GM19193 (cell line): Measurements from ENCODE around the gene SLC16A12.

Experiments
- POLR2A ChIP-seq: IDR thresholded peaks from 4 replicates; pipeline ENCODE4 v1.6.1; 2011; ENCODE audit not compliant: insufficient read depth, insufficient read length; ENCODE audit errors: extremely low read depth

The SLC16A12 gene

DNA sequence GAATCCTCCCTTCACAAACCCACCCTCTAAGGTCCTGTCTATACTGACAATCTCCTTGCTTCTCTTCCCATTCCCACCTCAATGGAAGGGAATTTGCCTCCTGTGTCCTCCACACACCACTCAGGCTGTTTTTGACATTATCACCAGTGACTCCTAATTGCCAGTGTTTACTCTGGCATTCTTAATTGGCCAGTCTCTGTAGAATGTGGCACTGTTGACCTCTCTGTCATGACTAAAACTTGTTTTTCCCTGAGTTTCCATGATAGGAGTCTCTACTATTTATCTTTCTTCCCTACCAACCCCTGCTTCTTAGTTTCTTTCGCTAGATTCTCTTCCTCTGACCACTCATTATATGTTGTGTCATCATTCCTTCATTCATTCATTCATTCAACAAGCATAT is 12.1 kb downstream of the SLC16A12 start:
- no peak for TF ChIP-seq POLR2A

DNA sequence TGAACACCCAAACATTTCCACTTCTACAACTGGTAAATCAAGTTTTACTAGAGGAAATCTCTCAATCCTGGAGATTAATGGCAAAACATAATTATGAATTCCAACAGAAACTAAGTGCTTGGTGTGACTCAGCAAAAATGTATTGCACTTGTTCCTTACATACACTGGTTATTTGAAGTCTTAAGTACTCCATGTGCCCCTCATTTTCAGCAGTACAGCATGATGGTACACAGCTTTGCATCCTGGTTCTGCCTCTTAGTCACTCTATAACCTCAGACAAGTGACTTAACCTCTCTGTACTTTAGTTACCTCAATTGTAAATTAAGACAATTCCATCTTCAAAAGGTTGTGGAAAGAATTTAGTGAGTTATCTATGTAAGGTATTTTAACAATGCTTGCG is 12.9 kb downstream of the SLC16A12 start:
- no peak for TF ChIP-seq POLR2A

DNA sequence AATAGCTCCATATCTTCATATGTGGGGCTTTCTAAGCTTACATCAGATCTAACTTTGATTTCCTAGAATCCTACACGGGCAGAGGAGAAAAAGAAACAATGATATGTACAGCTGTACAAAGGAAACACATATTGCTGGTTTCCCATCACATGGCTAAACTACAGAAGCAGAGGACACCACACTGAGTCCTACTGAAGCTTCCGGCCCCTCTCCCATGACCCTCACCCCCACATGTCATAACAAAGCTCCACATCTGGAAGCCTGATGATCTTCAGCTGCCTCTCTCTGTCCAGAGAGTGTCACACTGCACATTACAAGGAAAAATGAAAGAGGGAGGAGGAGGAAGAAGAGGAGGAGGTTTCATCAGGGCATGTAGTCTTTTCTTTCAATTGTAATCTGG is 14.0 kb downstream of the SLC16A12 start:
- no peak for TF ChIP-seq POLR2A

DNA sequence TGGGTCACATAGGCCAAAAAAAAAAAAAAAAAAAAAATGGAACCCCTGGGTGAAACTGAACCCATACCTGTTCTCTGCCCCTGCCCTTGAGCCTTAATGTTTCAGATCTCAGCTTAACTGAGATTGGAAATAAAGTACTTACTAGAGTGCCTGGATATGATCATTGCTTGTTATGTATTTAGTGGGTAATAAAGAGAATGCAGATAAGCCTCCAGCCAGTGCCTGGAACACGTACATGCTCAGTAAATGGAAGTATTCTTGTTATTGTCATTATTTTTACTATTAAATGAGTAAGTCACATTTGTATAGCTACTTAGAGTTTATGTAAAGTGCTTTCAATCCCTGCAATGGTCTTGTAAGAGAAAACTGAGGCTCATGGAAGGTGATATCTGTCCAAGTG is 14.7 kb downstream of the SLC16A12 start:
- no peak for TF ChIP-seq POLR2A

DNA sequence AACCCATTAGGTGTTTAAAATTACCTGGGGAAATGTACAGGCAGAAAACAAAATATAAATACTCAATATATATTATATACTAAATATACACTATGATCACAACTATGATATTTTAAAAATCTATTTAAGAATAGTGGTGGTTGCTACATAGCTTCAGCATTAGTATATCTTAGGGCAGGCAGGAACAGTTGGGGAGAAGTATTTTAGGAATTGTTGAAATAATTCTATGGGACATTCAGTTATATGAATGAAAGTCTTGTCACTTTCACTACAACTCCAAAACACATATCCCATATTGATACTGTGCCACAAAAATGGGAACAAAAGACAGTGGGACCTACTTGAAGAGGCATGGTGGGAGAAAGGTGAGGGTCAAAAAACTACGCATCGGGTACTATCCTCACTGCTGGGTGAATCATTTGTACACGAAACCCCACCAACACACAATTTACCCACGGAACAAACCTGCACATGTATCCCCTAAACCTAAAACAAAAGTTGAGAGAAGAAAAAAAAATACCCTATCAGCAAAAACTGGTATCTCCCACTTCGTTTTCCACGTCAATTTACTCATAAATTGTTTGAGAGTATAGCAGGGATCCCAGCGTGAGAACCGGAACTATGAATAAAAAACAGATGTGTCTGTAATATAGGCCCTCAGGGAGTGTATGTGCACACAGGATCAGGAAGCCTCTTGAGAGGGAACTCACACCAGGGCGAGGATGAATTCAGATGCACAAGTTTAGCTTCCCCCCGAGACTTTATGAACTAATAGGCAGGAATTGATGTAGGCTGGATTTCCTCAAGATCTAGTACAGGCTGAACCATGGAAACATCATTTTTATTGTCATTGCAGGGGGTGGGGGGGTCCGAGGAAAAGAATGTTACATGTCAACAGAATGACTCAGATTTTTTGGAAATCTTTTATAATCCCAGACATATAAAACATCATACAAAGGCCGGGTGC is 16.2 kb downstream of the SLC16A12 start:
- no peak for TF ChIP-seq POLR2A

DNA sequence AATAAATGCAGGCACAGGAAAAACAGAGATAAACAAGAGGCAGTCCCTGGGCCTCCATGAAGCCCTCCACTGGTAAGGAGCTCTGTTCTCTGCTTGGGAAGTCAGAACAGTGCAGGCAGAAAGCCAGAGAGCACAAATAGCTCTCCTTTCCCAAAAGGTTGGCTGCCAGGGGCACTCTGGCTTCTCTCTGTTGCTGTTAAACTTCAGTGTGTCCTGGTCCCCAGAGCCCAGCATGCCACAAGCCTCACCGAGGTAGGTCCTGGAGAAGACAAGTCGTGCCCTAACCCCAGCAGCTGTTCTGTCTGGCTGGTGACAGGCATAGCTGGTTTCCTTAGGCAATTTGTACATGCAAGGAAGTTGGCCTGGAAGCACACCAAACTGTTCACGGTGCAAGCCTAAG is 17.3 kb downstream of the SLC16A12 start:
- no peak for TF ChIP-seq POLR2A

DNA sequence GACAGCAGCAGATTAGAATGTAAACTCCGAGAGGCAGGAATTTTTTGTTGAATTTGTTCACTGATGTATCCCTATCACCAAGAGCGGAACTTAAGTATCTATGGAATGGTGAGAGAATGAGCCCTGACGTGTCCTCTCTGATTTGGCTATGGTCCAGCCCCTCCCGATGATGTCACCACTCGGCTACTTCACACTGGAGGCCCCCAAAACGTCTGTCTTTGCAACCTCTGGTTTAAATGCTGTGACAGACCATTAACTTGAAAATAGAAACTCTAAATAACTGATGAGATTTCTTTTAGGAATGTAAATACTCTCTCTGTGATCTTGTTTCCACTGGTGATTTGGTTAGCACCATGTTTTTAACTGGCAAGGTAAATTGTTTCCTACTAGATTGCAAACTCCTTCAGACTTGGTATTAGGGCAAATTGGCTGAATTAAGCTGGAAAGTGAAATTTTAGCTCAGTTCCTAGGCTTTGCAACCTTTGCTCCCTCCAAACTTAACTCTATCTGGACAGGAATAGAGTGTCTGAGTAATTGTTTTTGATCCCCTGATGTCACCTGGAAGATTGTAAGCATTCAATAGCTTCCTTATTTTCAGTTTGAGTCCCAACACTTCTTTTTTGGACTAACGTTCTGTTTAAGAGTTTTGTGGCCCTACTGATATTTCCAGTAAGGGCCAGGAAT is 19.1 kb downstream of the SLC16A12 start:
- TF ChIP-seq POLR2A = no peak

DNA sequence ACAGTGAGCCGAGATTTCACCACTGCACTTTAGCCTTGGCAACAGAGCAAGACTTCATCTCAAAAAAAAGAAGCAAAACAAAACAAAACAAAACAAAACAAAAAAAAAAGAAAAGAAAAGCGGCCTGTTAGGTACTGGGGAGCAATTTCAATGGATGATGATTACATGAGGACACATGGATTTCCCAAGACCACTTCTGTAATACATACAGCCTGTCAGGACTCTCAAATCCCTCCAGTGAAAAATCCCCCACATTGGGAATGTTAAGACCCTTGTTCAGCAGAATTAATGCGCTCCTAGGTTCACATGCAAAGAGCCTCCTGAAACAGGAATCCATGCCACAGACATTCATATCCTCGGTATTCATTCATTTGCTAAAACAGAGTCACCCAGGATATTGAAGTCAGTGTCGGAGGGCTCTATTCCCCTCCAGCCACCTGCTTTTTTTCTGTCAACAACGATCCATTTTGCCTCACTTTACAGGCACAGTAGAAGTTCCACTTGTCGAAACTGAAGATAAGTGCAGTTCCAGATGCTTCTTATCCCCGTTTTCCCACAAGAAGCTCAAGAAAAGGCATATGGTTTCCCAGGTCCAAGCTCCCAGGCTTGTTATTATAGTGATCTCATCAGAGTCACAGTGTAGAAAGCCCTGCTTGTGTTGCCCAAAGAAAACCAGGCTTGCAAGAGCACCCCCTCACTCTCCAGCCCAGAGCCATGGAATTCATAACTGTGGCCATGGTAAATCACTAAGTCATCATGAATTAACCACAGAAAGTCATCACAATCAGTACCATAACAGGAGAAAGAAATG is 20.2 kb downstream of the SLC16A12 start:
- no peak for TF ChIP-seq POLR2A

DNA sequence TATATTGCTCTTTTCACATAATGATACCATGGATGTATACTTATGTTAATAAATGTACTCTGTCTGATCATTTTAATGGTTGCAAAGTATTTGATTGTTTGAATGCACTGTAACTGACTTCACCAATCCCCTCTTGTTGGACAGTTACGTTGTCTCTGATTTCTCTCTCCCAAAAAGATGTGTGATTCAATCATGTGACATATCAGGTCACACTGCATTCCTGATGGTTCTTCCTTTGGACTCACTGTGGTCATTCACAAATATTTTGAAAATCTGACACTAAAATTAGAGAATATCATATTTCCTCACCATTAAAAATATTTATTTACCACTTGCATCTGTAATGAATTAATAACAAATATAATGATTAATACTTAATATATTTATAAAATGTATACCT is 22.2 kb downstream of the SLC16A12 start:
- no peak for TF ChIP-seq POLR2A

DNA sequence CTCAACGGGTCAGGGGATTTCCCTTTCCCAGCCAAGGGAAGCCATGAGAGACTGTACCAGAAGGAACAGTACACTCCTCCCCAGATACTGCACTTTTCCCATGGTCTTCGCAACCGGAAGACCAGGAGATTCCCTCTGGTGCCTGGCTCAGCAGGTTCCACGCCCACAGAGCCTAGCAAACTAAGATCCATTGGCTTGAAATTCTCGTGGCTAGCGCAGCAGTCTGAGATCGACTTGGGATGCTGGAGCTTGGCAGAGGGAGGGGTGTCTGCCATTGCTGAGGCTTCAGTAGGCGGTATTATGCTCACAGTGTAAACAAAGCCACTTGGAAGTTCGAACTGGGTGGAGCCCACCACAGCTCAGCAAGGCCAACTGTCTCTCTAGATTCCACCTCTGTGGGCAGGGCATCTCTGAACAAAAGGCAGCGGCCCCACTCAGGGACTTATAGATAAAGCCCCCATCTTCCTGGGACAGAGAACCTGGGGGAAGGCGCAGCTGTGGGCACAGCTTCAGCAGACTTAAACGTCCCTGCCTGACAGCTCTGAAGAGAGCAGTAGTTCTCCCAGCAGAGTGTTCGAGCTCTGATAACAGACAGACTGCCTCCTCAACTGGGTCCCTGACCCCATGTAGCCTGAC is 29.6 kb downstream of the SLC16A12 start:
- TF ChIP-seq POLR2A = no peak

DNA sequence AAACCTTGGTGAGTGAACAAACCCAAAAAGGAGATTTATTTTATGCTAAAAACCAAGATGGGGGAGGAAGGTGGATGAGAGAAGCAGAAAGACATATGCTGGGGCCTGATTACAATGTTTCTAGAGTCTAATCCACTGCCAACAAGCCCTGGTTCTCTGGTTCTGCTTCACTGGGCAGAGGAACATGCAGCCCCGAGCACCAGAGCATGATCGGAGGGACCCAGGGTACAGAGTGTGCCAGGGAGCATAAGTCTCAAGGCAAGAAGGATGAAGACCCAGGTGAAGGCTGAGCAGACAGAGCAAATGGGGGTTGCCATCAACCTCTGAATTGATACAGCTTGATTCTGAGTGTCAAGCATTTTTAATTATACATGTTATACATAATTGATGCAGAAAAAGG is 30.7 kb downstream of the SLC16A12 start:
- no peak for TF ChIP-seq POLR2A

DNA sequence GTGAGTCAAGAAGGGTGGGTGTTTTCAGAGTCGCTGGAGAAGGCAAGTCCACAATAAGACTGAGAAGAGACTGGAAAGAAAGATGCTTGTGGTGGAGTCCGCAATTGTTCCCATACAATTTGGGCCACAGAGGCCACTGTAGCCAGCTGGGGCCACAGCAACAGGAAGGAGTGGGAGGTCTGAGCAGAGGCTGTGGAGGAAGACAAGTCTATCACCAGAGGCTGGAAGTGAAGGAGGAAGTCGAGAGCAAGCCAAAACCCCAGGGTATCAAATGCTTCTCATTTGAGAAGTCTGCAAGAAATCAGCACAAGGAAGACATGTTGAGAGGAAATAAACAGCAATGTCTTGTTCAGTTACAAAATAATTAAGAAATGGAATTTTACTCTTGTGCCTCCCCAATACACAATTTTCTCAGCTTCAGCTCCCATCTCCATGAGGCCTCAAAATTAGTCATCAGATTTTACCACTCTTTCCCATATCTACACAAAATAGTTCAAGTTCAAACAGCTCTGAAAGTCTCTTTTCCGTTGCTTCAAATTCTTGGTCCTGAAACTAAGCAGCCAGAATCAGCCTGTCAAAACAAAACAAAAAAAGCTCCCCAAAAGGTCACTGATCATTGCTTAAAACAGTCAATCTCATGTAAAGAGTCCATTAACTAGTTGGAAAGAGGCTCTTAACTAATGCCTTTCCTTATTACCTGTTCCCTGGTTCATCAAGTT is 31.6 kb downstream of the SLC16A12 start:
- TF ChIP-seq POLR2A = no peak

DNA sequence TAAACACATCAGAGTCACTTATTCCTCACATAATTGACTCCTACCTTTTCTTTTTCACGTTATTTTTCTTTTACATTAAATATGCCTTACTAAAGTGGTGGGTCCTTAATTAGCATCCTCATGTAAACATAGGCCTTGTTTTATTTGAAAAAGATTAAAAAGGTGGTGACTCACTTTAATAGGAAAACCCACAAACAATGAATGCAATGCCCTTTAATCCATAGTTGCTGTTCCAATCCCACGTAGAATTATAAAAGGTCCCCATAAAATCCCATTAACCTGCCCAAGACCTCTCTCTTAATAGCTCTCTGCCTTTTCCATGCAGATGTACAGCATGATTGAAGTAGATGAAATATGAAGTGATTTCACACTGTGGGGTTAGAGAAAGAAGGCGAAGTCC is 32.2 kb downstream of the SLC16A12 start:
- no peak for TF ChIP-seq POLR2A

DNA sequence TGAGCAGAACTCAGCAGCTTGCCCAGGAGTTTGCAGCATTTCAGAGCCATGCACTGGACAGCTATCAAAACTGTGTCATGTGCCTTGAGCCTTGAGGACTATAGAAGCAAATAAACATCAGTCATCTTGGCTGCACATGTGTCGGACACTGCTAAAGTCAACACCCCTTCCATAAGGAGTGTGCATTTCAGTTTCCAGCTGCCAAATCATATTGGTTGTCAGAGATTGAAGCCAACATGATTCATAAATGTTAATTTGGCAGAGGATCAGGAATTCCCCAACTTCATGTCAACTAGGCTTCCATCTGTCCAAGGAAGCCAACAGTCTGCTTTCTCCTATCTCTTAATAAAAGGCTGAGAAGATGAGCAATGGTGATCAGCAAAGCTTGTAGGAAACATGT is 32.8 kb downstream of the SLC16A12 start:
- no peak for TF ChIP-seq POLR2A

DNA sequence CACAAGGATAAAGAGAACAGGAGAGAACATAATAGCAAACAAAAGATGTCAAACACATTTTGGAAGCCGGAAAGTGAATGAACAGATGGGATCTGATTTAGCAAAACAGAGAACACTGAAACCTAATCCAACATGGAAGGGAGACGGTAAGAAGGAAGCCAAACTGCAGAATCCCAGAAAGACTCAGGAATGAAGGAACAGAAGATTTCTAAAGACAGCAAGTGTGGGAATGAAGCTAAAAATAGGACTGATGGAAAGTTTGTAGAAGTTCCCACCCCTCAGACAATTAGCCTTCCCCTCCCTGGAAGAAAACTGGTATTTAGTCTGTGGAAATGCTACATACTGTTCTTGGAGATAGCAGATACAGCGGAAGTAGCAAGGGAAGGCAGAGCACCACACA is 40.8 kb downstream of the SLC16A12 start:
- no peak for TF ChIP-seq POLR2A

DNA sequence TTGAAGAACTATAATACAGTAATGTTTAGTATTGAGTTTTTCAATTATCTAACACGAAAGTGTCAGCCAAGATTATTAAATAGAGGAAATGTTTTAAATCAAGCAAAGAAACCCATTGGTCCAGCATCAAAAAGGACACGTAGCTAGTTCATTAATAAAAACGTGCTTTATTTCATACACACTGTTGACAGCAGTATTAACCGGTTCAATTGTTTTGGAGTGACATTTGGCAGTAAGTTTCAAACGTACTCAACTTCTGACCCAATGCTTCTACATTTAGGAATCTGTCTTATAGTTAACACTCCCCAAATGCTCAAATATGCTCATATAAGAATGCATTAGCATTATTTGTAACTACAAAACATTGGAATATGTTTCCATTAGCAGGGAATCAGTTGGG is 41.3 kb downstream of the SLC16A12 start:
- TF ChIP-seq POLR2A = no peak
